Measurements from ENCODE around the gene HSPB8. TPM values are rescaled to one million over a fixed set of nuclear protein-coding genes. Genes with fewer than 3 reads are reported as not detected.

The HSPB8 gene
- total and polyA plus RNA-seq, 2 of the 8 experiments (the other 6 are each of a cell fraction or from before 2014, with no cell fraction given): 11.7 to 28.2 TPM

- TF ChIP-seq ATF2 (IDR thresholded peaks at IDR 0.05; ENCODE audit: low read length) (no peak), RFX5 (IDR thresholded peaks at IDR 0.05; ENCODE audit: borderline replicate concordance, low read depth, low read length) (no peak), SUZ12 (IDR thresholded peaks at IDR 0.05; ENCODE audit: low read length) (no peak), CREB1 (IDR thresholded peaks at IDR 0.05) (no peak), RBBP5 (IDR thresholded peaks at IDR 0.05; ENCODE audit: borderline replicate concordance, low read depth, low read length) (no peak), CHD7 (IDR thresholded peaks at IDR 0.05; ENCODE audit: insufficient replicate concordance, low read length) (no peak), POLR2A (IDR thresholded peaks at IDR 0.05; ENCODE audit: control extremely low read depth in 1 of 2, low read depth in 2 of 2, low read length in 2 of 2) (no peak), ASH2L (IDR thresholded peaks at IDR 0.05; ENCODE audit: low read length) (no peak)
Measured at GRCh38 chr12:119151445-119152026, 27.2 kb upstream of the HSPB8 start (continued).

All from H1 (cell line).